ENCODE results near the gene RICTOR.

Gene RICTOR

GRCh38 chr5:38961691-38962090 lies 112.5 kb downstream of the RICTOR start:
- TF ChIP-seq CTCF (IDR thresholded peaks at IDR 0.05; ENCODE audit: borderline replicate concordance, control extremely low read depth, extremely low read depth, insufficient read depth, missing control alignments) = no peak
- DNase-seq (ENCODE audit: low spot score) = no peak
- in situ Hi-C loops (cut with MboI; ENCODE audit: low sequenced_read_pairs, unreplicated experiment) = no loop called here

- DNase-seq (ENCODE audit: low spot score) = no peak
- in situ Hi-C loops (cut with MboI; ENCODE audit: low sequenced_read_pairs, unreplicated experiment) = no loop called here
- no peak for TF ChIP-seq CTCF (IDR thresholded peaks at IDR 0.05; ENCODE audit: borderline replicate concordance, control extremely low read depth, extremely low read depth, insufficient read depth, missing control alignments)
These were observed 120.7 kb downstream of the RICTOR start for GRCh38 chr5:38953426-38954012.

- no peak for TF ChIP-seq CTCF (IDR thresholded peaks at IDR 0.05; ENCODE audit: borderline replicate concordance, control extremely low read depth, extremely low read depth, insufficient read depth, missing control alignments)
- DNase-seq (ENCODE audit: low spot score) = no peak
- in situ Hi-C loops (cut with MboI; ENCODE audit: low sequenced_read_pairs, unreplicated experiment) = no loop called here
These were observed 125.7 kb downstream of the RICTOR start for GRCh38 chr5:38948501-38948900.

GRCh38 chr5:38944282-38944681 lies 129.9 kb downstream of the RICTOR start:
- no peak for DNase-seq (ENCODE audit: low spot score)
- in situ Hi-C loops (cut with MboI; ENCODE audit: low sequenced_read_pairs, unreplicated experiment) = no loop called here
- TF ChIP-seq CTCF (IDR thresholded peaks at IDR 0.05; ENCODE audit: borderline replicate concordance, control extremely low read depth, extremely low read depth, insufficient read depth, missing control alignments) = no peak

GRCh38 chr5:38941912-38942311 lies 132.3 kb downstream of the RICTOR start:
- no peak for TF ChIP-seq CTCF (IDR thresholded peaks at IDR 0.05; ENCODE audit: borderline replicate concordance, control extremely low read depth, extremely low read depth, insufficient read depth, missing control alignments)
- in situ Hi-C loops (cut with MboI; ENCODE audit: low sequenced_read_pairs, unreplicated experiment) = no loop called here
- DNase-seq (ENCODE audit: low spot score) = no peak

GRCh38 chr5:38940230-38940858 lies 133.9 kb downstream of the RICTOR start:
- DNase-seq (ENCODE audit: low spot score) = no peak
- in situ Hi-C loops (cut with MboI; ENCODE audit: low sequenced_read_pairs, unreplicated experiment) = no loop called here
- TF ChIP-seq CTCF (IDR thresholded peaks at IDR 0.05; ENCODE audit: borderline replicate concordance, control extremely low read depth, extremely low read depth, insufficient read depth, missing control alignments) = no peak

Measured in GM13976 (cell line).